Nephron (organoid): ENCODE results near the gene OR10G3.
"Not testable (repeated sequence)": the region's sequence is repeated elsewhere in the genome, so short reads cannot be mapped to it uniquely, and the experiment has no call there.

Experiments
- H3K27ac Mint-ChIP-seq, 3 experiments: 2 replicates each; pipeline ENCODE4 v1.8.0; 2020; ENCODE audit warnings: mixed read lengths in 3 of 3, mild to moderate bottlenecking in 2 of 3, moderate library complexity in 1 of 3
- H3K27me3 Mint-ChIP-seq: 2 replicates; pipeline ENCODE4 v1.8.0; 2021; ENCODE audit warnings: low read depth, mild to moderate bottlenecking, moderate library complexity, mixed read lengths
- H3K36me3 Mint-ChIP-seq: 2 replicates; pipeline ENCODE4 v1.8.0; 2020; ENCODE audit warnings: low read depth, mixed read lengths
- H3K4me1 Mint-ChIP-seq: 2 replicates; pipeline ENCODE4 v1.8.0; 2020; ENCODE audit warnings: mixed read lengths
- H3K4me3 Mint-ChIP-seq, 3 experiments: 2 replicates each; pipeline ENCODE4 v1.8.0; 2020; ENCODE audit warnings: mild to moderate bottlenecking in 3 of 3, mixed read lengths in 3 of 3, moderate library complexity in 2 of 3
- H3K9me3 Mint-ChIP-seq: 2 replicates; pipeline ENCODE4 v1.8.0; 2020; ENCODE audit warnings: mixed read lengths
- CTCF ChIP-seq, 3 experiments: fragments of 200-600 bp; sonication (generic); IDR thresholded peaks; one replicate each; pipeline ENCODE4 v1.5.0; 2021; ENCODE audit warnings: antibody characterized with exemption in 3 of 3; ENCODE audit not compliant: unreplicated experiment in 3 of 3

Gene OR10G3

DNA sequence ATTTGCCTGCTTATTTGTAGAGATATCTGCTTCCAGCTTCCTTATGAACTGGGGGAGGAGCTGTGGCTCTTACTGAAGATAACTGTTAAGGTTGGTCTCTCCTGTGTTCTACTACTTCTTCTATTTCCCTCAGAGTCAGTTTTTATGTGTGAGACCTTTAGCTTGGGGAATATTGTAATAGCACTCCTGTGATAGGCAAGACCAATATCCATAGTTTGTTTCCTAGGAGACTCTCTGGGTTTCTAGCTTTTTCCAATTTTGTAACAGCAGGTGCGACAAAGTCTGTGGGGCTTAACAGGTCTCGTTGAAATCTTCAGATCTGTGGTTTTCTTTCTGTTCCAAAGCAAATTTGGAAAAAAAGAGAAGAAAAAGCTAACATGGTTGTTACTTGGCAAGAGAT lies at the start of gene OR10G3:
Gene OR10G3 (minus strand): TSS at position 101 of the 400 bp plus-strand sequence. CDS start 9,332 bp downstream, outside the sequence.
- Mint-ChIP-seq H3K4me3 (no peak within 1 kb of the TSS), H3K27ac (no peak within 1 kb of the TSS), H3K4me1 (no peaks in the 10 kb centered on the region), H3K36me3 (no peaks in the 10 kb centered on the region), H3K9me3 (no peaks in the 10 kb centered on the region), H3K27me3 (peaks cover 3% of the 10 kb centered on the region)
- no peak for TF ChIP-seq CTCF (IDR thresholded peaks at IDR 0.05; ENCODE audit: unreplicated experiment in 3 of 3)

- TF ChIP-seq CTCF (IDR thresholded peaks at IDR 0.05; ENCODE audit: unreplicated experiment in 3 of 3) = no peak
- Mint-ChIP-seq H3K27me3 (no peaks in the 10 kb centered on the region), H3K36me3 (no peaks in the 10 kb centered on the region), H3K9me3 (no peaks in the 10 kb centered on the region), H3K4me3 (no peak overlapping the region), H3K27ac (no peak overlapping the region), H3K4me1 (no peaks in the 10 kb centered on the region)
Observed at GRCh38 chr14:21626491-21627230, 46.8 kb upstream of the OR10G3 start.

DNA sequence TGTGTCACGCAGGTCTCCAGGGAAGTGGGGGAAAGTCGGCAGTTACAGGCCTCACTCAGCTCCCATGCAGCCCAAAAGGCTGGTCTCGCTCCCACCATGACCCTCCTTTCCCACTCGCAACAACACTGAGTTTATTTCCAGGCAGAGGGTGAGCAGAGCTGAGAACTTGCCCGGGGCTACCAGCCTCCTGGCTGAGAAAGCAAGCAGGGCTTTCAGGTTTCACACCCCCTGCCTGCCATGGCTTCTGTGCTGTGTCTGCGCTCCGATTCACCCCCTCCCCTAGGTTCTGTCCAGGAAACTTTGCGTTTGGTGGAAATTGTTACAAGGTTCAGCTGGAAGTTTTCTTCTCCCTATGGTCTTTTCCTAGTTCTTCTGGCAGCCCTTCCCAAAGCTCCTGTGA lies 37.7 kb upstream of the OR10G3 start:
- Mint-ChIP-seq H3K36me3 (no peaks in the 10 kb centered on the region), H3K9me3 (no peaks in the 10 kb centered on the region), H3K4me3 (no peak overlapping the region), H3K4me1 (no peaks in the 10 kb centered on the region), H3K27me3 (peaks cover 3% of the 10 kb centered on the region), H3K27ac (no peak overlapping the region)
- no peak for TF ChIP-seq CTCF (IDR thresholded peaks at IDR 0.05; ENCODE audit: unreplicated experiment in 3 of 3)

DNA sequence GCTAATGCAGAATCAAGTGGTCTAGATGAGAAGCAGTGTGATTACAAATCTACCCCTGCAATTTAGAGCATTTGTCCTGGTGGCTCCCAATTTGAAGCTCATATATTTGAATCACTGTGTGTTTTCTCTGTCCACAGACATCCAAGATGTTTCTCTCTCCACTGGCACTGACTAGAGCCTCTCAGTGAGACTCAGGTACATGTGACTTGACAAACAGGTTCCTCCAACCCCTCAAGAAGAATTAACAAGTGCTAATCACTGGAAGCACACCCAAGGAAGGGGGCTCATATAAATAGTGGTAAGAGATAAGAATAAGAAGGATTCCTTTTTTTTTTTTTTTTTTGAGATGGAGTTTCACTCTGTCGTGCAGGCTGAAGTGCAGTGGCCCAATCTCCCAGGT lies 34.4 kb upstream of the OR10G3 start:
- Mint-ChIP-seq H3K36me3 (no peaks in the 10 kb centered on the region), H3K4me1 (no peaks in the 10 kb centered on the region), H3K4me3 (no peak overlapping the region), H3K27me3 (peaks cover 7% of the 10 kb centered on the region), H3K27ac (no peak overlapping the region), H3K9me3 (no peaks in the 10 kb centered on the region)
- no peak for TF ChIP-seq CTCF (IDR thresholded peaks at IDR 0.05; ENCODE audit: unreplicated experiment in 3 of 3)

GRCh38 chr14:21612324-21612723 lies 32.4 kb upstream of the OR10G3 start:
- no peak for TF ChIP-seq CTCF (IDR thresholded peaks at IDR 0.05; ENCODE audit: unreplicated experiment in 3 of 3)
- Mint-ChIP-seq H3K27ac (no peak overlapping the region), H3K9me3 (no peaks in the 10 kb centered on the region), H3K27me3 (peaks cover 4% of the 10 kb centered on the region), H3K4me3 (no peak overlapping the region), H3K36me3 (no peaks in the 10 kb centered on the region), H3K4me1 (no peaks in the 10 kb centered on the region)

GRCh38 chr14:21602181-21602580 lies 22.3 kb upstream of the OR10G3 start:
- H3K27ac Mint-ChIP-seq, H3K4me3 Mint-ChIP-seq, H3K27me3 Mint-ChIP-seq, H3K4me1 Mint-ChIP-seq, H3K36me3 Mint-ChIP-seq, H3K9me3 Mint-ChIP-seq: not testable (repeated sequence)
